ENCODE measurements around the gene MRPL22.

GRCh38 chr5:155017610-155018009 lies 76.7 kb downstream of the MRPL22 start:
- TF ChIP-seq, protein P1, sequence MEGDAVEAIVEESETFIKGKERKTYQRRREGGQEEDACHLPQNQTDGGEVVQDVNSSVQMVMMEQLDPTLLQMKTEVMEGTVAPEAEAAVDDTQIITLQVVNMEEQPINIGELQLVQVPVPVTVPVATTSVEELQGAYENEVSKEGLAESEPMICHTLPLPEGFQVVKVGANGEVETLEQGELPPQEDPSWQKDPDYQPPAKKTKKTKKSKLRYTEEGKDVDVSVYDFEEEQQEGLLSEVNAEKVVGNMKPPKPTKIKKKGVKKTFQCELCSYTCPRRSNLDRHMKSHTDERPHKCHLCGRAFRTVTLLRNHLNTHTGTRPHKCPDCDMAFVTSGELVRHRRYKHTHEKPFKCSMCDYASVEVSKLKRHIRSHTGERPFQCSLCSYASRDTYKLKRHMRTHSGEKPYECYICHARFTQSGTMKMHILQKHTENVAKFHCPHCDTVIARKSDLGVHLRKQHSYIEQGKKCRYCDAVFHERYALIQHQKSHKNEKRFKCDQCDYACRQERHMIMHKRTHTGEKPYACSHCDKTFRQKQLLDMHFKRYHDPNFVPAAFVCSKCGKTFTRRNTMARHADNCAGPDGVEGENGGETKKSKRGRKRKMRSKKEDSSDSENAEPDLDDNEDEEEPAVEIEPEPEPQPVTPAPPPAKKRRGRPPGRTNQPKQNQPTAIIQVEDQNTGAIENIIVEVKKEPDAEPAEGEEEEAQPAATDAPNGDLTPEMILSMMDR (conservative IDR thresholded peaks at IDR 0.05): no peak
- TF ChIP-seq ZFX (IDR thresholded peaks at IDR 0.05): no peak

All from C4-2B (cell line).